CD4-positive, alpha-beta T cell (primary cell): ENCODE results near the gene IFT43. TPM values are rescaled to one million over a fixed set of nuclear protein-coding genes. Genes with fewer than 3 reads are reported as not detected.

ENCODE experiments used
- ATAC-seq: fragments of 200-7000 bp; cut with Tn5 transposase; one replicate; pipeline ENCODE4 v1.10.0; 2022; ENCODE audit warnings: mild to moderate bottlenecking; ENCODE audit not compliant: poor library complexity
- CTCF ChIA-PET: fragments of 350-600 bp; sonication (Branson Sonifier 250); formaldehyde crosslinking; loops from one replicate; lab custom pipeline; 2021; ENCODE audit warnings: antibody characterized with exemption, inconsistent platforms; lab: Charles Lee
- POLR2A ChIA-PET: fragments of 350-600 bp; sonication (Branson Sonifier 250); formaldehyde crosslinking; loops from one replicate; lab custom pipeline; 2021; ENCODE audit warnings: antibody characterized with exemption, inconsistent platforms; lab: Charles Lee
- DNase-seq, 14 experiments: peaks; one replicate each; pipeline ENCODE4 v3.0.0-alpha.2; 2013 to 2020; ENCODE audit warnings: mixed read lengths in 2 of 14
- H3K27ac ChIP-seq, 2 donors: one replicate each; pipeline versions ENCODE4 v1.5.1 to v1.7.0; 2013; ENCODE audit warnings: low read length in 2 of 2, low read depth in 1 of 2, mild to moderate bottlenecking in 1 of 2
- H3K27me3 ChIP-seq, 2 experiments: 1 replicate in 1 of 2; 2 replicates in 1 of 2; pipeline versions ENCODE4 v1.6.1 to v1.7.0; 2013; ENCODE audit warnings: low read length in 2 of 2, control low read depth in 1 of 2, mild to moderate bottlenecking in 1 of 2, moderate library complexity in 1 of 2; ENCODE audit not compliant: insufficient read depth in 2 of 2, control insufficient read depth in 1 of 2
- H3K36me3 ChIP-seq: one replicate; pipeline ENCODE4 v1.6.1; 2013; ENCODE audit warnings: low read length, control low read depth; ENCODE audit not compliant: insufficient read depth
- H3K4me1 ChIP-seq: one replicate; pipeline ENCODE4 v1.6.1; 2013; ENCODE audit warnings: low read length, control low read depth; ENCODE audit not compliant: insufficient read depth
- H3K4me3 ChIP-seq: one replicate; pipeline ENCODE4 v1.5.1; 2013; ENCODE audit warnings: mild to moderate bottlenecking, low read length, moderate library complexity
- H3K9me3 ChIP-seq, 2 experiments: 1 replicate in 1 of 2; 2 replicates in 1 of 2; pipeline versions ENCODE4 v1.6.1 to v1.7.0; 2013; ENCODE audit warnings: low read length in 2 of 2, mild to moderate bottlenecking in 2 of 2, control low read depth in 1 of 2, moderate library complexity in 1 of 2; ENCODE audit not compliant: control insufficient read depth in 1 of 2, insufficient read depth in 1 of 2
- H3K27ac Mint-ChIP-seq: one replicate; pipeline ENCODE4 v1.8.0; 2020; ENCODE audit warnings: mixed read lengths
- H3K27me3 Mint-ChIP-seq: one replicate; pipeline ENCODE4 v1.8.0; 2021; ENCODE audit warnings: mixed read lengths
- H3K36me3 Mint-ChIP-seq: one replicate; pipeline ENCODE4 v1.8.0; 2021; ENCODE audit warnings: low read depth, mixed read lengths
- H3K4me1 Mint-ChIP-seq: one replicate; pipeline ENCODE4 v1.8.0; 2021; ENCODE audit warnings: low read depth, mixed read lengths
- H3K4me3 Mint-ChIP-seq: one replicate; pipeline ENCODE4 v1.8.0; 2020; ENCODE audit warnings: mild to moderate bottlenecking, mixed read lengths
- H3K9me3 Mint-ChIP-seq: one replicate; pipeline ENCODE4 v1.8.0; 2020; ENCODE audit warnings: mixed read lengths
- CTCF ChIP-seq: fragments of 200-600 bp; IDR thresholded peaks from one replicate; pipeline ENCODE4 v1.8.0; 2022; ENCODE audit warnings: antibody characterized with exemption, mild to moderate bottlenecking
- intact Hi-C, 2 experiments: fragments of 100-400 bp; cut with DNase I in 1 of 2; cut with micrococcal nuclease in 1 of 2; formaldehyde crosslinking; loops; one replicate each; pipeline versions ENCODE4 v1.15.1 to v1.9.0; 2023 to 2025; cut with DNase I, micrococcal nuclease
- polyA plus RNA-seq, 2 donors: library from polyadenylated mRNA; unstranded; fragments of 120-200 nt; gene quantifications; one replicate each; pipeline ENCODE4 v1.2.1, GENCODE V29; 2013
- total RNA-seq, 174 experiments: library from RNA in 2 of 174; stranded (reverse) in 2 of 174; gene quantifications; one replicate each; pipeline ENCODE4 v1.2.3 and lab custom pipeline; 2021 to 2026

IFT43 gene
- total RNA-seq (10 to 100 TPM in 1 of 2 experiments, 1 to 10 TPM in 1; 10.0 to 11.1 TPM), total RNA-seq (lab: John Stamatoyannopoulos, UW) (2.4 to 12.8 (median 8.2) reads per million in 172 experiments)
- polyA plus RNA-seq (2013, experiment 1 of 2): 8.6 TPM
- 9.4 TPM for polyA plus RNA-seq (2013, experiment 2 of 2)

GRCh38 chr14:75985618-75986438 is at the start of gene IFT43:
Gene IFT43 (plus strand): TSS chr14:75985763. CDS start chr14:75985787, 24 bp downstream.
- H3K4me1 Mint-ChIP-seq: peaks cover 32% of the 10 kb centered on the region
- ATAC-seq (peak; percentile 68), DNase-seq (peak; percentile 79 to 94 (median 90))
- intact Hi-C loops: loop anchor here (2.0 to 10.0 kb wide), 5 partner anchors 321 to 1109 kb away; partner anchors contain the start of genes ANGEL1 (in 1 of the 2), CIPC (in 1 of the 2), EIF2B2 (in 1 of the 2) and FLVCR2 (in 1 of the 2)
- no peaks in the 10 kb centered on the region for H3K27me3 ChIP-seq
- H3K9me3 ChIP-seq: no peaks in the 10 kb centered on the region
- no peaks in the 10 kb centered on the region for H3K27me3 Mint-ChIP-seq
- ChIA-PET POLR2A (interaction anchor here (0.5 to 1.5 kb wide), 4 partner anchors 80 to 652 kb away, joined by 3 to 8 read pairs (median 4); partner anchors contain the start of genes ERG28 and TTLL5), CTCF (interaction anchor here (0.6 to 2.4 kb wide), 2 partner anchors 80 to 358 kb away, joined by 3 to 11 read pairs; no protein-coding TSS in a partner anchor)
- peak within 1 kb of the TSS; percentile 64 to 65 for H3K27ac ChIP-seq
- peak within 1 kb of the TSS; percentile 83 for H3K4me3 ChIP-seq
- no peak for TF ChIP-seq CTCF
- H3K9me3 Mint-ChIP-seq: no peaks in the 10 kb centered on the region
- peaks cover 28% of the 10 kb centered on the region for H3K4me1 ChIP-seq
- H3K36me3 ChIP-seq: peaks cover 4% of the 10 kb centered on the region
- H3K36me3 Mint-ChIP-seq: peaks cover 11% of the 10 kb centered on the region
- H3K4me3 Mint-ChIP-seq: peak within 1 kb of the TSS; percentile 93
- peak within 1 kb of the TSS; percentile 74 for H3K27ac Mint-ChIP-seq

- Mint-ChIP-seq H3K4me3 (no peak overlapping the region), H3K27ac (no peak overlapping the region), H3K27me3 (no peaks in the 10 kb centered on the region), H3K4me1 (no peaks in the 10 kb centered on the region), H3K9me3 (no peaks in the 10 kb centered on the region), H3K36me3 (peaks cover 6% of the 10 kb centered on the region)
- H3K27ac ChIP-seq: no peak overlapping the region
- DNase-seq (no peak), ATAC-seq (no peak)
- peaks cover 4% of the 10 kb centered on the region for H3K36me3 ChIP-seq
- intact Hi-C loops: no loop called here
- POLR2A ChIA-PET: no interaction called here
- no peaks in the 10 kb centered on the region for H3K27me3 ChIP-seq
- H3K9me3 ChIP-seq: no peaks in the 10 kb centered on the region
- no peak overlapping the region for H3K4me3 ChIP-seq
- H3K4me1 ChIP-seq: no peaks in the 10 kb centered on the region
- TF ChIP-seq CTCF: no peak
- CTCF ChIA-PET: no interaction called here
Measured at GRCh38 chr14:75939200-75939599, 46.4 kb upstream of the IFT43 start.

- POLR2A ChIA-PET: no interaction called here
- Mint-ChIP-seq H3K4me3 (no peak overlapping the region), H3K36me3 (peaks cover 6% of the 10 kb centered on the region), H3K4me1 (no peaks in the 10 kb centered on the region), H3K9me3 (no peaks in the 10 kb centered on the region), H3K27me3 (no peaks in the 10 kb centered on the region), H3K27ac (no peak overlapping the region)
- H3K4me1 ChIP-seq: no peaks in the 10 kb centered on the region
- no peaks in the 10 kb centered on the region for H3K9me3 ChIP-seq
- no peak for ATAC-seq
- H3K27ac ChIP-seq: no peak overlapping the region
- TF ChIP-seq CTCF: no peak
- peaks cover 4% of the 10 kb centered on the region for H3K36me3 ChIP-seq
- H3K27me3 ChIP-seq: no peaks in the 10 kb centered on the region
- intact Hi-C loops: no loop called here
- CTCF ChIA-PET: no interaction called here
- H3K4me3 ChIP-seq: no peak overlapping the region
- DNase-seq: no peak
Measured at GRCh38 chr14:75941030-75941429, 44.5 kb upstream of the IFT43 start.
